GM18517 (cell line): ENCODE data around the gene RDH14.
A peak's percentile ranks its signal among the peaks of the same experiment; 100 is the strongest.

Source experiments
- ATAC-seq: cut with Tn5 transposase; IDR thresholded peaks from one replicate; pipeline ENCODE4 v1.9.1; 2021; ENCODE audit warnings: mild to moderate bottlenecking, moderate library complexity; ENCODE audit not compliant: unreplicated experiment

Gene RDH14

GRCh38 chr2:18560031-18560796 lies at the start of gene RDH14:
Gene RDH14, minus strand, starts transcription at chr2:18560653. Its CDS starts 81 bp downstream, at chr2:18560572.
- peak; percentile 96 for ATAC-seq

- ATAC-seq, result no peak
Measured at GRCh38 chr2:18610090-18610489, 49.6 kb upstream of the RDH14 start.

GRCh38 chr2:18605115-18605514 lies 44.7 kb upstream of the RDH14 start:
- no peak for ATAC-seq

GRCh38 chr2:18604531-18604885 lies 44.1 kb upstream of the RDH14 start:
- no peak for ATAC-seq

GRCh38 chr2:18603854-18604530 lies 43.5 kb upstream of the RDH14 start:
- ATAC-seq, result no peak

- ATAC-seq, result no peak
Measured at GRCh38 chr2:18602298-18602697, 41.8 kb upstream of the RDH14 start.

- no peak for ATAC-seq
Measured at GRCh38 chr2:18600255-18600613, 39.8 kb upstream of the RDH14 start.

- ATAC-seq, result no peak
Measured at GRCh38 chr2:18599509-18600254, 39.2 kb upstream of the RDH14 start.

- no peak for ATAC-seq
Measured at GRCh38 chr2:18598848-18599484, 38.5 kb upstream of the RDH14 start.

- no peak for ATAC-seq
Measured at GRCh38 chr2:18597618-18598017, 37.2 kb upstream of the RDH14 start.

GRCh38 chr2:18596993-18597392 lies 36.5 kb upstream of the RDH14 start:
- no peak for ATAC-seq

- ATAC-seq, result no peak
Measured at GRCh38 chr2:18593496-18593895, 33.0 kb upstream of the RDH14 start.

GRCh38 chr2:18592372-18592771 lies 31.9 kb upstream of the RDH14 start:
- ATAC-seq, result no peak

GRCh38 chr2:18589354-18589753 lies 28.9 kb upstream of the RDH14 start, which contains the start of gene NT5C1B:
Gene NT5C1B, minus strand, starts transcription at chr2:18589569. Its CDS starts 101 bp downstream, at chr2:18589468.
- no peak for ATAC-seq

GRCh38 chr2:18588802-18589201 lies 28.3 kb upstream of the RDH14 start:
- no peak for ATAC-seq

- ATAC-seq, result no peak
Measured at GRCh38 chr2:18588049-18588448, 27.6 kb upstream of the RDH14 start.

GRCh38 chr2:18585526-18585925 lies 25.1 kb upstream of the RDH14 start:
- no peak for ATAC-seq

GRCh38 chr2:18584608-18584954 lies 24.1 kb upstream of the RDH14 start:
- no peak for ATAC-seq

- ATAC-seq, result no peak
Measured at GRCh38 chr2:18583905-18584607, 23.6 kb upstream of the RDH14 start.

GRCh38 chr2:18580606-18581005 lies 20.2 kb upstream of the RDH14 start:
- no peak for ATAC-seq

GRCh38 chr2:18578033-18578432 lies 17.6 kb upstream of the RDH14 start:
- no peak for ATAC-seq
